Activated T-cell treated with anti-CD3 and anti-CD28 coated beads, Interleukin-2, amount 50 U/mL, for 72 hours (primary cell): ENCODE data around the gene TSPAN3. TPM values are rescaled to one million over a fixed set of nuclear protein-coding genes. Genes with fewer than 3 reads are reported as not detected.

Experiments used
- ATAC-seq, 2 donors: fragments of 150-1000 bp; cut with Tn5 transposase; replicated peaks in 1 of 2; 2 replicates each; pipeline ENCODE4 v1.10.0; 2021; ENCODE audit warnings: moderate library complexity in 2 of 2, mild to moderate bottlenecking in 1 of 2
- DNase-seq, 2 donors: peaks; one replicate each; pipeline ENCODE4 v3.0.0; 2021 to 2022; ENCODE audit warnings: mixed read lengths in 1 of 2
- H3K27ac Mint-ChIP-seq: one replicate; pipeline ENCODE4 v1.8.0; 2022; ENCODE audit warnings: mild to moderate bottlenecking, moderate library complexity, mixed read lengths
- H3K27me3 Mint-ChIP-seq: one replicate; pipeline ENCODE4 v1.8.0; 2022; ENCODE audit warnings: low read depth, mixed read lengths
- H3K36me3 Mint-ChIP-seq, 2 donors: one replicate each; pipeline ENCODE4 v1.8.0; 2022; ENCODE audit warnings: mixed read lengths in 2 of 2, mild to moderate bottlenecking in 1 of 2; ENCODE audit not compliant: insufficient read depth in 2 of 2
- H3K4me1 Mint-ChIP-seq: one replicate; pipeline ENCODE4 v1.8.0; 2022; ENCODE audit warnings: low read depth, mixed read lengths
- H3K4me3 Mint-ChIP-seq, 2 donors: one replicate each; pipeline ENCODE4 v1.8.0; 2022; ENCODE audit warnings: mild to moderate bottlenecking in 2 of 2, mixed read lengths in 2 of 2, moderate library complexity in 2 of 2
- H3K9me3 Mint-ChIP-seq, 2 donors: one replicate each; pipeline ENCODE4 v1.8.0; 2022; ENCODE audit warnings: mixed read lengths in 2 of 2
- total RNA-seq, 2 donors: library from RNA; stranded (reverse); gene quantifications; one replicate each; pipeline ENCODE4 v1.2.3, GENCODE V29; 2022

TSPAN3 gene
- total RNA-seq, 2 donors from 2014 or later = 30.4 to 36.4 TPM

DNA sequence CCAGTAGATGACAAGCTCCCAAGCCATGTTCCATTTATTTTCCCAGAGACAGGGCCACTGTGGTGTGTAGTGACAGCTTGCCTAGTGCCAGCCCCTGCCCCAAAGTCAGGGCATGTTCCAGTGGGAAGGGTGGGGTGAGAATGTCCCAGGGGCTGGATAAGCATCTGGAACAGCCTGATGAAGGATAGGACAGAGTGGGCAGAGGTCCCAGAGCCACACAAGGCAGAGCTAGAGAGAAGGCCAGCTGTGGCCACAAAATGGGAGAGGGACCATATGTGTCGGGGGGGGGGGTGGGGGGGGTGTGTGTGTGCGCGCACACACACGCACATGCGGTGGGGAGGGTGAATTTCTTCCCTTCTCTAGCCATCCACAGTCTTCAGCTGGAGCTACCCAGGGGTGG is 27.0 kb upstream of the TSPAN3 start:
- Mint-ChIP-seq H3K27ac (no peak overlapping the region), H3K4me1 (no peaks in the 10 kb centered on the region), H3K27me3 (no peaks in the 10 kb centered on the region), H3K4me3 (no peak overlapping the region), H3K9me3 (no peaks in the 10 kb centered on the region), H3K36me3 (no peaks in the 10 kb centered on the region)
- DNase-seq (no peak), ATAC-seq (no peak)

DNA sequence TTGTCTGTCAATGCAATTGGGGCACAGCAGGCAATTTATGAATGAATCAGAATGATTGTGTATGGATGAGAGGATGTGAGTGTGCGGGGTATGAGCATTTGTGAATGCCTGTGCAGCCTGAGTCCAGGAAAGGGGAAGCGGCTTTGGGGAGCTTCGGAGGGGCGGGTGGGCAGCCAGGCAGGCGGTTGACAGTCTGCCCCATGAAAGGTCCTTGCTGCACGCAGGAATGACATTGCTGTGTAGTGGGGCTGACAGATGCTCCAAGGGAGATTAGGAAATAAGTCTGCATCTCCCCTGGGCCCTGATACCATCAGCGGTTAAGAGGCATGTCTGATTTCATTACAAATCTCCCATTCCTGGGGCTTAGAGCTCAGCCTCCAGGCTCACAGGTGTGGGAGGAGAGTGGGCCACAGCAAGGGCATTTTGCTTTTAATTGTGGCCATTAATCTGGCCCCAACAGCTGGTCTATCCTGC is 26.4 kb upstream of the TSPAN3 start:
- H3K4me1 Mint-ChIP-seq = no peaks in the 10 kb centered on the region
- no peaks in the 10 kb centered on the region for H3K27me3 Mint-ChIP-seq
- H3K36me3 Mint-ChIP-seq = no peaks in the 10 kb centered on the region
- DNase-seq (no peak), ATAC-seq (no peak)
- no peak overlapping the region for H3K27ac Mint-ChIP-seq
- H3K9me3 Mint-ChIP-seq = no peaks in the 10 kb centered on the region
- no peak overlapping the region for H3K4me3 Mint-ChIP-seq

DNA sequence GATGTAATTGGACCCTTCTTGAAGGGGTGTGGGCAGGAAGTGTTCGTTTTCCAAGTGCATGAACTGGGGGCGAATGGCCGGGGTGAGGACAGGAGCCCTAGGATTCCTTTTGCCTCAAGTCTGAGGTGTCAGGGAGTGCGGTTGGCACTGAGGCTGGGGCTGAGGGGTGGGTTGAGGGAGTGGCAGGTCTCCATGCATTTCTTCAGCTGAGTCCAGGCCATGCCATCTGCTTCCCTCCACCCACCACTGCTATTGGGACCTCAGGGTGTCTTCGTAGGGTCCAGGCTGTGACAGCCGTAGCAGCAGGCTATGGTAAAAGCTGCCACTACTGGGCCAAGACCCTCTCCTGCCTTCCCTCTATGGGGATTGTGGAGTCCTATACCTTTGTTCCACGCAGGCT is 25.6 kb upstream of the TSPAN3 start:
- no peak overlapping the region for H3K27ac Mint-ChIP-seq
- no peak for ATAC-seq
- no peaks in the 10 kb centered on the region for H3K36me3 Mint-ChIP-seq
- no peaks in the 10 kb centered on the region for H3K9me3 Mint-ChIP-seq
- no peak for DNase-seq
- H3K4me3 Mint-ChIP-seq = no peak overlapping the region
- no peaks in the 10 kb centered on the region for H3K4me1 Mint-ChIP-seq
- H3K27me3 Mint-ChIP-seq = no peaks in the 10 kb centered on the region

DNA sequence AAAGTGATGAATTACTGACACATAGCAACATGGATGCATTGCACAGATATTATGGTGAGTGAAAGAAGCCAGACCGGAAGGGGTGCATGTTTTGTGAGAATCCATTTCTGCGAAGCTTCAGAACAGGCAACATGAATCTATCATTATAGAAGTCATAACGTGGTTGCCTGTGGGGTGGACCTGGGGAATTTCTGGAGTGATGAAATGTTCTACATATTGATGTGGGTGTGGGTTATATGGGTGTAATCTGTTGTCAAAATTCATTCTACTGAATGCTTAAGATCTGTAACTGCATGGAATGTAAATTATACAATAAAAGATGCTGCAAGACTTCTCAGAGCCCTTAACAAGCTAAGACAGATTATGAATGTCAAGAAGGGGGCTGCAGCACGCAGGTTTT is 25.2 kb upstream of the TSPAN3 start:
- DNase-seq (no peak), ATAC-seq (no peak)
- no peaks in the 10 kb centered on the region for H3K36me3 Mint-ChIP-seq
- no peaks in the 10 kb centered on the region for H3K9me3 Mint-ChIP-seq
- no peaks in the 10 kb centered on the region for H3K27me3 Mint-ChIP-seq
- no peak overlapping the region for H3K4me3 Mint-ChIP-seq
- H3K27ac Mint-ChIP-seq = no peak overlapping the region
- no peaks in the 10 kb centered on the region for H3K4me1 Mint-ChIP-seq

DNA sequence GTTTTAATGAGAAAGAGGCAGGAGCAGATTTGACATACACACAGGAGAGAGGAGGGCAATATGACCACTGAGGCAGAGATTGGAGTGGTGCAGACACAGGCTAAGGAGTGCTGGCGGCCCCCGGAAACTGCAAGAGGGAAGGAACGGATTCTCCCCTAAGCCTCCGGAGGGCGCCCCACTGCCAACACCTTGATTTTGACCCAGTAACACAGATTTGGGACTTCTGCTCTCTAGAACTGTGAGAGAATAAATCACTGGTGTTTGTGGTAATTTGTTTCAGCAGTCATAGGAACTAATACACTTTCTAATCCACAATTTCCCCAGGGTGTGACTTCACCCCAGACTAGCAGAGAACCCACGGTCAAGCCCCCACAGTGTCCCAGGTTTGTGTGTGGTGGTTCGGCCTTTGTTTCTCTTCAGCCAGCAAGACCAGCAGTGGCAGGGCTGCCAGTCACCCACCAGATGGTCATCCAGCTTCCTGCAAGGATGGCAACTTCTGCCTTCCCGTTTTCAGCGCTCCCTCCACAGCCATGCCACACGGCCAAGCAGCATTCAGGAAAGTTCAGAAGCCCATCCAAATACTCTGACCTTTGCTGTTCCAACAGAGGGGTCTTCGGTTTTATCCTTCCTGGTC is 23.6 kb upstream of the TSPAN3 start:
- H3K4me3 Mint-ChIP-seq = no peak overlapping the region
- ATAC-seq = no peak
- H3K27me3 Mint-ChIP-seq = no peaks in the 10 kb centered on the region
- DNase-seq = peak in 1 of 2 donors; percentile 16
- H3K36me3 Mint-ChIP-seq = no peaks in the 10 kb centered on the region
- H3K9me3 Mint-ChIP-seq = no peaks in the 10 kb centered on the region
- H3K4me1 Mint-ChIP-seq = no peaks in the 10 kb centered on the region
- no peak overlapping the region for H3K27ac Mint-ChIP-seq

DNA sequence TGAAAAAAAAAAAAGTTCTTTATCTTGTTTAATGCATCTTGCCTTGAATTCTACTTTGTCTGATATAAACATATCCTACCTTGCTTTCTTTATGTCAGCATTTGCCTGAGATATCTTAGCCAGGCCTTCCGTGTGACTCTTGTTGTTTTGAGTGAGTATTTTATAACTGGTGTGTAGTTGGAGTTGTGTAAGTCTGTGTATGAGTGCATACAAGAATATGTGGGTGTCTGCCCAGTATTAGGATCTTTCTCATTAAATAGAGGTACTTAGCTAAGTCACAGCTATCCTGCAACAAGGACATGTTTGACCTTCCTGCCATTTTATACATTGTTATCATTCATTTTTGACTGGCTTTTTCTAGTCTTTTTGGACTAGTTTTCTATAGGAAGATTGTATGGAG is 22.5 kb upstream of the TSPAN3 start:
- H3K4me3 Mint-ChIP-seq = no peak overlapping the region
- no peaks in the 10 kb centered on the region for H3K9me3 Mint-ChIP-seq
- no peak overlapping the region for H3K27ac Mint-ChIP-seq
- no peaks in the 10 kb centered on the region for H3K36me3 Mint-ChIP-seq
- H3K27me3 Mint-ChIP-seq = no peaks in the 10 kb centered on the region
- DNase-seq = no peak
- no peaks in the 10 kb centered on the region for H3K4me1 Mint-ChIP-seq
- no peak for ATAC-seq

DNA sequence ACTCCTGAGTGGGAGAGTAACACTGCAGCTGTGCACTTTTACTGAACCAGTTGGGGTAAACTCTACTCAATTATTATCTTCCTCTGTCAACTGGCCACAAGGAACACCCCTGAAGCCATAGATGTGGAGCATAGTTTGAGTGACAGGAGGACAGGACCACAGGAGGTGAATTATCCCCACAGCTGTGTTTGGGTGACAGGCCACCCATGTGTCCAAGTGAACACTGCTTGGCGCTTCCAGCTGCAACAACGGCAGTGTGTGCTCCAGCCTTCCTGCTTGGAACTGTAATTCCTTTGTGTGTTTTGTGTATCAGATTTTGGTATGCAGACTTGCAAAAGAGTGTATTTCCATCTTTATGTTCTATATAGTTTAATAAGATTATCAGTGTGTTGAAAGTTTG is 20.2 kb upstream of the TSPAN3 start:
- Mint-ChIP-seq H3K36me3 (no peaks in the 10 kb centered on the region), H3K4me3 (no peak overlapping the region), H3K27me3 (no peaks in the 10 kb centered on the region), H3K9me3 (no peaks in the 10 kb centered on the region), H3K27ac (no peak overlapping the region), H3K4me1 (no peaks in the 10 kb centered on the region)
- ATAC-seq (no peak), DNase-seq (no peak)

DNA sequence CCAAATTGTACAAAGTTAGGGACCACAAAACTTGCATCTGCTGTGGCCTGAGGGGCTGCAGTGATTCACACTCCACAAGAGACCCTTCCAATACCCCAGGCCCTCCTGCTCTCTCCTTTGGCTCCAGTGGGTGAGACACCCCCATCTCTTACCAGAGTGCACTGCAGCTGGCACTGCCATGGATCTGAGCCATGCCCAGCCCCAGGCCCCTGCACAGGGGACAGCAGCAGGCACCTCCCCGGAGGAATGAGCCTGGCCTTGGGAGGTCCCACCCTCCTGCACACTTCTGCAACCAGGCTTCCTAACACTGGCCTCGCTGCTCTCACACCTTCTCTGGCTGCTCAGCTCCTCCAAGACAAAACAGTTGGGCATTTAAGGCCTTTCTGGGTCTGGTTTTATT is 16.3 kb upstream of the TSPAN3 start:
- no peak overlapping the region for H3K27ac Mint-ChIP-seq
- peaks cover 5% of the 10 kb centered on the region for H3K27me3 Mint-ChIP-seq

DNA sequence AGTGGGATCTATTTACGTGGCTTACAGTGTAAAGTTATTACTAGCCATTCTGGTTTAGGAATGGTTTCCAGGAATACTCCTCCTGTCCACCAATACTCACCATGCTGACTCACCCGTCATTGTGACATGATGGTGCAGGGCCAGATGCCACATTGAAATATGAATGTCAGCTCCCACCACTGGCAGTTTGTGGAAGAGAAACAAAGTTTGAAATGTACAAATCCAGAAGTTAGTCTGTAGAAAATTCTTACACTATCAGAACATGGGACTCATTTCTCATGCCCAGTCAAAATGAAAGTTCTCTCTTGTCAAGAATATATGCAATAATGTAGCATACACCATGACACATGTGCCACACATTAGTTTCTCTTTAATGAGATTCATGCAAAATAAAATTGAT is 14.4 kb upstream of the TSPAN3 start:
- H3K27me3 Mint-ChIP-seq = peaks cover 5% of the 10 kb centered on the region
- H3K4me1 Mint-ChIP-seq = peaks cover 40% of the 10 kb centered on the region
- H3K4me3 Mint-ChIP-seq = peak overlapping the region in 1 of 2 donors; percentile 18
- DNase-seq (no peak), ATAC-seq (peak; percentile 46 to 60)
- H3K36me3 Mint-ChIP-seq = no peaks in the 10 kb centered on the region
- H3K9me3 Mint-ChIP-seq = no peaks in the 10 kb centered on the region
- H3K27ac Mint-ChIP-seq = no peak overlapping the region

More for the DNA sequence above, 16.3 kb upstream of the TSPAN3 start:
- H3K9me3 Mint-ChIP-seq = no peaks in the 10 kb centered on the region
- H3K4me3 Mint-ChIP-seq = no peak overlapping the region
- ATAC-seq (no peak), DNase-seq (no peak)
- H3K36me3 Mint-ChIP-seq = no peaks in the 10 kb centered on the region
- H3K4me1 Mint-ChIP-seq = peaks cover 32% of the 10 kb centered on the region

DNA sequence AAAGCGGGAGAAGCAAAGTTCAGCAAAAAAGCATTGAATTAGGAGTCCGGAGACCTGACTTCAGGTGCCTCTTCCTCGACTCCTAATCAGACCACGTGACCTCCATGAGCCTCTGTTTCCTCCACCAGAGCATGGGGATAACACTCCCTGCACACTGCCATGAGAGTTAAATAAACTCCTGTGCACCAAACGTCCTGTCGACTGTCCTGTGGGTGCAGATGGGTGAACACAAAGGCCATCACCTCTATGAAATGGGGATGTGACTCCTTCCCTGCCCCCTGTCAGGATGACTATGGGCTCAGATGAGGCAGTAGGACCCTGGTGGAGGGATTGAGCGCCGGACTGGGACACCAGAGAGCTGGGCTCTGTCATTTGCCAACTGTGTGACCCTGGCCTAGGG is 13.5 kb upstream of the TSPAN3 start:
- Mint-ChIP-seq H3K4me1 (peaks cover 40% of the 10 kb centered on the region), H3K9me3 (no peaks in the 10 kb centered on the region), H3K27me3 (peaks cover 5% of the 10 kb centered on the region), H3K4me3 (no peak overlapping the region), H3K36me3 (no peaks in the 10 kb centered on the region), H3K27ac (no peak overlapping the region)
- ATAC-seq (no peak), DNase-seq (no peak)

DNA sequence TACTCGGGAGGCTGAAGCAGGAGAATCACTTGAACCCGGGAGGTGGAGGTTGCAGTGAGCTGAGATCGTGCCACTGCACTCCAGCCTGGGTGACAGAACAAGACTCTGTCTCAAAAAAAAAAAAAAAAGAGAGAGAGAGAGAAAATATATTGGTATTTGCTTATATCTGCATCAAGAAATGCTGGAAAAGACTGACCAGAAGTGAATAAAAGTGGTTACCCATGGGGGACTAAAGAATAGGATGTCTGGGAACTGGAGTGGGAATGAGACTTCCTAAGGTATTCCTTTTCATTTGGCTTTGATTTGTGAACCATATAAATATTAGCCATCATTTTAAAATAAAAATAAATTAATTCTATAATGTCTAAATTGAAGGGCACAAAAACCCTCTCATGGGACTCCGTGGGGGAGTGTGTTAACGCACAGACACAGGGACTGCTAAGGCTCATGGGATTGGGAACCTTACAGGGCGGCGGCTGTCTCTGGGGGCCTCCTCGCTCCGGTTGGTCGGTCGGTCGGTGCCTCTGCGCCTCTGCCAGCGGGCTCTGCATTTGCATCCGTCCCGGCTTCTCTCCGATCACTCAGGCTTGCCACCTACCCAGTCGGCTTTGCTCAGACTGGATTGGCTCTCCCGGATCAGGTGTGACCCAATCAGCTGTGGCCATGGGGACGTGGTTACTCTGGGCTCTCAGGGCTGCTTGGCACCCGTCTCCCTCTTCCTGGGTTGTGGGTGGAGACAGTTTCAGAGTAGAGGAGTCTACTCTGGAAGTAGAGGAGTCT is 12.7 kb upstream of the TSPAN3 start:
- Mint-ChIP-seq H3K27me3 (peaks cover 5% of the 10 kb centered on the region), H3K27ac (peak overlapping the region; percentile 72), H3K4me1 (peaks cover 40% of the 10 kb centered on the region), H3K9me3 (no peaks in the 10 kb centered on the region), H3K36me3 (no peaks in the 10 kb centered on the region), H3K4me3 (peak overlapping the region; percentile 74 to 79)
- ATAC-seq (peak; percentile 89 to 91), DNase-seq (peak; percentile 57 to 63)

DNA sequence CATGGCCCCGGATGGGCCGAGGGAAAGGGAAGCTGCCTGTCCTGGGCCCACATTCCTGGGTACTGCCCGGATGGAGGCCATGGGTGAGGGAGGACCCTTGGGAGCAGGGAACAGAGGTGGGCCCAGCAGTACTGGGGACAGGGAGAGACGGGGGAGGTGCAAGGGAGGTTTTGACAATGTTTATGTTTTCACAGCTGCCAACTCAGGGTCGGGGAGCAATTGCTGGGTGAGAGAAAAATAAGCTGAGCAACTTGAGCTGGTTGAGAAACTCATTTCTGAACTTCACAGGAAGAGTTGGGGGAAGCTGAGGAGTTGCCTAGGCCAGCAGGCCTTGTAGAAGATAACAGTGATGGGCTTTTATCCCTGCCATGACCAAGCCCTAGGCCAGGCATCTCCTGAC is 11.1 kb upstream of the TSPAN3 start:
- no peak overlapping the region for H3K27ac Mint-ChIP-seq
- H3K36me3 Mint-ChIP-seq = no peaks in the 10 kb centered on the region
- H3K9me3 Mint-ChIP-seq = no peaks in the 10 kb centered on the region
- H3K27me3 Mint-ChIP-seq = peaks cover 5% of the 10 kb centered on the region
- DNase-seq (no peak), ATAC-seq (peak in 1 of 2 donors; percentile 17)
- H3K4me1 Mint-ChIP-seq = peaks cover 40% of the 10 kb centered on the region
- H3K4me3 Mint-ChIP-seq = peak overlapping the region; percentile 11 to 29

DNA sequence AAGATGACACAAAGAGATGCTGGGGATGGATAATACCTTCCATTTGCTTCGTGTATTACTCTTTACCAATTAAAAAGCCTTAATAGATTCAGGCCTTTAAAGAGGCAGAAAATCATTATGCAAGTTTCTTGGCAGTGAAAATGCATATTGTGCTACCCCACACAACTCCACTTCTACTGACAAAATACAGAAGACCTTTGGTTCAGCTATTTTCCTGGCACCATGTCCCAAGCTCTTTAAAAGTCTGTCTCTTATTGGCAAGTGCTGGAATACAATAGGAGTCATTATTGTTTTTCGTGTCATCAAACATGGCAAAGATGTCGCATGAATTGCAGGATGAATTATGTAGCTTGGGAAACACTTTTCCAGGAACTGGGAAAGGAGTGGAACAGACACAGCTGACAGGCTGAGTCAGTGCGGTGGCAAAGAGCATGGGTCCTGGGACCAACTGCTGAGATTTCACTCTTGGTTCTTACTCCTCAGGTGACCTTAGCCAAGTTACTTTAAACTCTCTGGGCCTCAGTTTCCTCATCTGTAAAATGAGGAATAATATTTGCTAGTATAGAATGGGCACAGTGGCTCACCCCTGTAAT is 5.5 kb upstream of the TSPAN3 start:
- Mint-ChIP-seq H3K36me3 (no peaks in the 10 kb centered on the region), H3K27me3 (no peaks in the 10 kb centered on the region), H3K9me3 (no peaks in the 10 kb centered on the region), H3K4me1 (peaks cover 8% of the 10 kb centered on the region), H3K4me3 (no peak overlapping the region), H3K27ac (no peak overlapping the region)
- no peak for DNase-seq
- no peak for ATAC-seq
